CD4-positive, alpha-beta T cell (primary cell): Measurements from ENCODE around the gene RNF39. TPM values are rescaled to one million over a fixed set of nuclear protein-coding genes. Genes with fewer than 3 reads are reported as not detected.

Experiments
- ATAC-seq: fragments of 200-7000 bp; cut with Tn5 transposase; one replicate; pipeline ENCODE4 v1.10.0; 2022; ENCODE audit warnings: mild to moderate bottlenecking; ENCODE audit not compliant: poor library complexity
- CTCF ChIA-PET: fragments of 350-600 bp; sonication (Branson Sonifier 250); formaldehyde crosslinking; loops from one replicate; lab custom pipeline; 2021; ENCODE audit warnings: antibody characterized with exemption, inconsistent platforms; lab: Charles Lee
- POLR2A ChIA-PET: fragments of 350-600 bp; sonication (Branson Sonifier 250); formaldehyde crosslinking; loops from one replicate; lab custom pipeline; 2021; ENCODE audit warnings: antibody characterized with exemption, inconsistent platforms; lab: Charles Lee
- DNase-seq, 14 experiments: peaks; one replicate each; pipeline ENCODE4 v3.0.0-alpha.2; 2013 to 2020; ENCODE audit warnings: mixed read lengths in 2 of 14
- H3K27ac ChIP-seq, 2 donors: one replicate each; pipeline versions ENCODE4 v1.5.1 to v1.7.0; 2013; ENCODE audit warnings: low read length in 2 of 2, low read depth in 1 of 2, mild to moderate bottlenecking in 1 of 2
- H3K27me3 ChIP-seq, 2 experiments: 1 replicate in 1 of 2; 2 replicates in 1 of 2; pipeline versions ENCODE4 v1.6.1 to v1.7.0; 2013; ENCODE audit warnings: low read length in 2 of 2, control low read depth in 1 of 2, mild to moderate bottlenecking in 1 of 2, moderate library complexity in 1 of 2; ENCODE audit not compliant: insufficient read depth in 2 of 2, control insufficient read depth in 1 of 2
- H3K36me3 ChIP-seq: one replicate; pipeline ENCODE4 v1.6.1; 2013; ENCODE audit warnings: low read length, control low read depth; ENCODE audit not compliant: insufficient read depth
- H3K4me1 ChIP-seq: one replicate; pipeline ENCODE4 v1.6.1; 2013; ENCODE audit warnings: low read length, control low read depth; ENCODE audit not compliant: insufficient read depth
- H3K4me3 ChIP-seq: one replicate; pipeline ENCODE4 v1.5.1; 2013; ENCODE audit warnings: mild to moderate bottlenecking, low read length, moderate library complexity
- H3K9me3 ChIP-seq, 2 experiments: 1 replicate in 1 of 2; 2 replicates in 1 of 2; pipeline versions ENCODE4 v1.6.1 to v1.7.0; 2013; ENCODE audit warnings: low read length in 2 of 2, mild to moderate bottlenecking in 2 of 2, control low read depth in 1 of 2, moderate library complexity in 1 of 2; ENCODE audit not compliant: control insufficient read depth in 1 of 2, insufficient read depth in 1 of 2
- H3K27ac Mint-ChIP-seq: one replicate; pipeline ENCODE4 v1.8.0; 2020; ENCODE audit warnings: mixed read lengths
- H3K27me3 Mint-ChIP-seq: one replicate; pipeline ENCODE4 v1.8.0; 2021; ENCODE audit warnings: mixed read lengths
- H3K36me3 Mint-ChIP-seq: one replicate; pipeline ENCODE4 v1.8.0; 2021; ENCODE audit warnings: low read depth, mixed read lengths
- H3K4me1 Mint-ChIP-seq: one replicate; pipeline ENCODE4 v1.8.0; 2021; ENCODE audit warnings: low read depth, mixed read lengths
- H3K4me3 Mint-ChIP-seq: one replicate; pipeline ENCODE4 v1.8.0; 2020; ENCODE audit warnings: mild to moderate bottlenecking, mixed read lengths
- H3K9me3 Mint-ChIP-seq: one replicate; pipeline ENCODE4 v1.8.0; 2020; ENCODE audit warnings: mixed read lengths
- CTCF ChIP-seq: fragments of 200-600 bp; IDR thresholded peaks from one replicate; pipeline ENCODE4 v1.8.0; 2022; ENCODE audit warnings: antibody characterized with exemption, mild to moderate bottlenecking
- intact Hi-C, 2 experiments: fragments of 100-400 bp; cut with DNase I in 1 of 2; cut with micrococcal nuclease in 1 of 2; formaldehyde crosslinking; loops; one replicate each; pipeline versions ENCODE4 v1.15.1 to v1.9.0; 2023 to 2025; cut with DNase I, micrococcal nuclease
- total RNA-seq, 174 experiments: library from RNA in 2 of 174; stranded (reverse) in 2 of 174; gene quantifications; one replicate each; pipeline ENCODE4 v1.2.3 and lab custom pipeline; 2021 to 2026

Gene RNF39
- total RNA-seq, 2 experiments from 2014 or later = not detected

DNA sequence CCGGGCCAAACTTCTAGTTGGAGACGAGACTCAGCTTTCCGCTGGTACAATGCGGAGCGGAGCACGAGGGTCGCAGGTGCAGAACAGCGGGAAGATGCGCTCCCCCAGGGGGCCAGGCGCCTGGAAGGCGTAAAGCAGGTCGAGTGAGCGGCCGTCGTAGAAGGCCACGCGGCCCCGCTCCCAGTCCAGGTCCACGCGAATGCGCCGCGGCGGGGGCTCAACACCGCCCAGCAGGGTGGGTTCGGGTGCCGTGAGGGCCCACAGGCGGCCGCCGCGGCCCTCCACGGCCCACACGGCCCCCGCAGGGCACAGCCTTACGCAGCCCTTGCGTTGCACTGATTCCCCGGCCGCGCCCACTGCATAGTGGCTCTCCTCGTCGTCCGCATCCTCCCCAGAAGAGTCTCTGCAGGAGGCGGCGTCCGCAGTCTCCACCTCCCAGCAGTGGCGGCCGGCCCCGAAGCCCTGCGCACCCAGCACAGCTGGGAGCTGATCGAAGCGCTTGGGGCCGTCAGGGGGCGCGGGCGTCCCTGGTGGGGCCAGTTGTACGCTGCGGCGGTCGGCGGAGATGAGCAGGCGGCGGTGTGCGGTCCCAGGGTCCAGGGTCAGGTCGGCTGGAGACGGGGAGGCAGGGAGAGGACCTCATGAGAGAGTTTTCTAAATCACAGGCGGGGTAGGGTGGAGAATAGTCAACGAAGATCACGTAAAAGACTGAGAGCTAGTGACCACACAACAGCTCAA lies 4.3 kb downstream of the RNF39 start:
- peaks cover 0 to 10% of the 10 kb centered on the region in 2 experiments for H3K9me3 ChIP-seq
- no peak overlapping the region for H3K4me3 ChIP-seq
- H3K27me3 ChIP-seq = peaks cover 35 to 40% of the 10 kb centered on the region in 2 experiments
- H3K4me3 Mint-ChIP-seq = no peak overlapping the region
- CTCF ChIA-PET = no interaction called here
- no peak for TF ChIP-seq CTCF
- no peak overlapping the region for H3K27ac ChIP-seq
- intact Hi-C loops = no loop called here
- no peak for ATAC-seq
- POLR2A ChIA-PET = interaction anchor here (2.7 kb wide), 1 partner anchor 10 kb away, joined by 13 read pairs; the partner anchor contains the start of gene POLR1H
- H3K27me3 Mint-ChIP-seq = peaks cover 45% of the 10 kb centered on the region
- H3K9me3 Mint-ChIP-seq = no peaks in the 10 kb centered on the region
- H3K36me3 Mint-ChIP-seq = peaks cover 47% of the 10 kb centered on the region
- peaks cover 27% of the 10 kb centered on the region for H3K36me3 ChIP-seq
- H3K27ac Mint-ChIP-seq = no peak overlapping the region
- DNase-seq = peak in 3 of 14 experiments; percentile 29 to 46 (median 45)
- peaks cover 54% of the 10 kb centered on the region for H3K4me1 ChIP-seq
- H3K4me1 Mint-ChIP-seq = peaks cover 68% of the 10 kb centered on the region

DNA sequence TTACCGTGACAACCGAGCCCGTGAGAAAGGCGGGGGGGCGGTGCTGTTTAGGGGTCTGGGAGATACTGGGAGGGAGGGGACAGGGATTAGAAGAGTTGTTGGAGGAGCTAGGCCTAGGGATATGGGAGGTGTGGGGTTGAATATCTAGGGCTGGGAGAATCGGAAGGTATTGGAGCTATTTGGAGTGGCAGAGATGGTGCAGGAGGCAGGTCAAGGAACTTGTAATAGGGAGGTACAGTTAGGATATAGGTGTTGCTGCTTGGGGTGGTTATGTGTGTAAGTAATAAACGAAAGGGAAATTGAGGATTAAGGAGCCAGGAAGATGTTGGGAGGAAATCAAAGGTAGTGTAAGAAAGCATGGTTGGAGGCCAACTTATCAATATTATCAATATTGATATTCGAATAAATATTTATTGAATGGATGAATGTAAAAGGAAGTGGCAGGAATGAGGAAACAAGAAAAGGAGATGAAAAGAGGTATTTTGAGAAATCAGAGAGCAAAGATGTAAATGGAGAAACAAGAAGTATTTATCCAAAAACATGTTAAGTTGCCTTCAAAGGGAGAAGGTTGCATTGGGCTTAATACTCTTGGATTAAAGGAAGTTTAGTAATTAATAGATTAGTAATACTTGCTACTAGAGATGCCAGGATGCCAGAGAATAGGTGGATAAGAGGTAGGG lies 8.0 kb downstream of the RNF39 start:
- H3K4me1 ChIP-seq = peaks cover 37% of the 10 kb centered on the region
- Mint-ChIP-seq H3K27ac (peak overlapping the region; percentile 96), H3K9me3 (no peaks in the 10 kb centered on the region), H3K4me3 (peak overlapping the region; percentile 94), H3K4me1 (peaks cover 63% of the 10 kb centered on the region), H3K27me3 (peaks cover 22% of the 10 kb centered on the region), H3K36me3 (peaks cover 75% of the 10 kb centered on the region)
- H3K36me3 ChIP-seq = peaks cover 53% of the 10 kb centered on the region
- peaks cover 15 to 17% of the 10 kb centered on the region in 2 experiments for H3K27me3 ChIP-seq
- CTCF ChIA-PET = interaction anchor here (1.4 to 1.6 kb wide), 2 partner anchors 36 to 64 kb away, joined by 5 read pairs; no protein-coding TSS in a partner anchor
- DNase-seq = no peak
- H3K9me3 ChIP-seq = no peaks in the 10 kb centered on the region
- intact Hi-C loops = loop anchor here (1.0 to 10.0 kb wide), 8 partner anchors 35 to 1887 kb away; partner anchors contain the start of genes GNL1 (in 1 of the 2), HLA-A (in 1 of the 2), NELFE (in 1 of the 2) and PRR3 (in 1 of the 2)
- POLR2A ChIA-PET = interaction anchor here (2.3 kb wide), 1 partner anchor 34 kb away, joined by 17 read pairs; no protein-coding TSS in a partner anchor
- ATAC-seq = no peak
- peak overlapping the region; percentile 79 for H3K4me3 ChIP-seq
- H3K27ac ChIP-seq = peak overlapping the region; percentile 83 to 96
- no peak for TF ChIP-seq CTCF
